ENCODE results near the gene PRIM1.

Gene PRIM1

GRCh38 chr12:56688129-56688845, 63.8 kb downstream of the PRIM1 start, which contains the start of gene PTGES3 (continued):
- TF ChIP-seq, protein P1, sequence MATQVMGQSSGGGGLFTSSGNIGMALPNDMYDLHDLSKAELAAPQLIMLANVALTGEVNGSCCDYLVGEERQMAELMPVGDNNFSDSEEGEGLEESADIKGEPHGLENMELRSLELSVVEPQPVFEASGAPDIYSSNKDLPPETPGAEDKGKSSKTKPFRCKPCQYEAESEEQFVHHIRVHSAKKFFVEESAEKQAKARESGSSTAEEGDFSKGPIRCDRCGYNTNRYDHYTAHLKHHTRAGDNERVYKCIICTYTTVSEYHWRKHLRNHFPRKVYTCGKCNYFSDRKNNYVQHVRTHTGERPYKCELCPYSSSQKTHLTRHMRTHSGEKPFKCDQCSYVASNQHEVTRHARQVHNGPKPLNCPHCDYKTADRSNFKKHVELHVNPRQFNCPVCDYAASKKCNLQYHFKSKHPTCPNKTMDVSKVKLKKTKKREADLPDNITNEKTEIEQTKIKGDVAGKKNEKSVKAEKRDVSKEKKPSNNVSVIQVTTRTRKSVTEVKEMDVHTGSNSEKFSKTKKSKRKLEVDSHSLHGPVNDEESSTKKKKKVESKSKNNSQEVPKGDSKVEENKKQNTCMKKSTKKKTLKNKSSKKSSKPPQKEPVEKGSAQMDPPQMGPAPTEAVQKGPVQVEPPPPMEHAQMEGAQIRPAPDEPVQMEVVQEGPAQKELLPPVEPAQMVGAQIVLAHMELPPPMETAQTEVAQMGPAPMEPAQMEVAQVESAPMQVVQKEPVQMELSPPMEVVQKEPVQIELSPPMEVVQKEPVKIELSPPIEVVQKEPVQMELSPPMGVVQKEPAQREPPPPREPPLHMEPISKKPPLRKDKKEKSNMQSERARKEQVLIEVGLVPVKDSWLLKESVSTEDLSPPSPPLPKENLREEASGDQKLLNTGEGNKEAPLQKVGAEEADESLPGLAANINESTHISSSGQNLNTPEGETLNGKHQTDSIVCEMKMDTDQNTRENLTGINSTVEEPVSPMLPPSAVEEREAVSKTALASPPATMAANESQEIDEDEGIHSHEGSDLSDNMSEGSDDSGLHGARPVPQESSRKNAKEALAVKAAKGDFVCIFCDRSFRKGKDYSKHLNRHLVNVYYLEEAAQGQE (tag by site-specific recombination; IDR thresholded peaks at IDR 0.05) = peak; percentile 86
- TF ChIP-seq GFI1B (tag by site-specific recombination; IDR thresholded peaks at IDR 0.05) (no peak; the same call in 1 of the 2 replicates), PRDM1 (tag by site-specific recombination; IDR thresholded peaks at IDR 0.05) (peak; percentile 88), ZNF132 (tag by site-specific recombination; IDR thresholded peaks at IDR 0.05; ENCODE audit: borderline replicate concordance) (no peak), GLI2 (tag by site-specific recombination; IDR thresholded peaks at IDR 0.05; ENCODE audit: borderline replicate concordance, low read depth) (no peak), ZNF157 (tag by site-specific recombination; IDR thresholded peaks at IDR 0.05) (no peak), ZNF146 (tag by site-specific recombination; IDR thresholded peaks at IDR 0.05) (no peak), ZNF626 (tag by site-specific recombination; IDR thresholded peaks at IDR 0.05) (no peak), PRDM6 (tag by site-specific recombination; IDR thresholded peaks at IDR 0.05) (no peak), ZFP3 (tag by site-specific recombination; IDR thresholded peaks at IDR 0.05; ENCODE audit: low read depth) (no peak), WT1 (tag by site-specific recombination; IDR thresholded peaks at IDR 0.05) (peak; percentile 56; the same call in 1 of the 2 replicates), ZNF585B (tag by site-specific recombination; IDR thresholded peaks at IDR 0.05) (no peak), ZNF292 (tag by site-specific recombination; IDR thresholded peaks at IDR 0.05; ENCODE audit: borderline replicate concordance, low read depth) (no peak), ZNF768 (tag by site-specific recombination; IDR thresholded peaks at IDR 0.05) (no peak), ZFP37 (tag by site-specific recombination; IDR thresholded peaks at IDR 0.05) (peak; percentile 50; the same call in 1 of the 2 replicates), ZXDB (tag by site-specific recombination; IDR thresholded peaks at IDR 0.05) (peak; percentile 90), ZNF518A (tag by site-specific recombination; conservative IDR thresholded peaks at IDR 0.05; ENCODE audit: low read depth) (no peak; the same call in 1 of the 2 replicates), ZNF350 (tag by site-specific recombination; IDR thresholded peaks at IDR 0.05) (no peak), ZNF398 (tag by site-specific recombination; IDR thresholded peaks at IDR 0.05) (peak; percentile 64; the same call in 1 of the 2 replicates), ZNF239 (tag by site-specific recombination; IDR thresholded peaks at IDR 0.05) (no peak), ZNF214 (tag by site-specific recombination; IDR thresholded peaks at IDR 0.05; ENCODE audit: borderline replicate concordance) (no peak), ZNF426 (tag by site-specific recombination; IDR thresholded peaks at IDR 0.05) (no peak), ZNF24 (tag by site-specific recombination; IDR thresholded peaks at IDR 0.05) (no peak; the same call in none of the 2 replicates)
- TF ChIP-seq, protein P2, sequence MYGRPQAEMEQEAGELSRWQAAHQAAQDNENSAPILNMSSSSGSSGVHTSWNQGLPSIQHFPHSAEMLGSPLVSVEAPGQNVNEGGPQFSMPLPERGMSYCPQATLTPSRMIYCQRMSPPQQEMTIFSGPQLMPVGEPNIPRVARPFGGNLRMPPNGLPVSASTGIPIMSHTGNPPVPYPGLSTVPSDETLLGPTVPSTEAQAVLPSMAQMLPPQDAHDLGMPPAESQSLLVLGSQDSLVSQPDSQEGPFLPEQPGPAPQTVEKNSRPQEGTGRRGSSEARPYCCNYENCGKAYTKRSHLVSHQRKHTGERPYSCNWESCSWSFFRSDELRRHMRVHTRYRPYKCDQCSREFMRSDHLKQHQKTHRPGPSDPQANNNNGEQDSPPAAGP (tag by site-specific recombination; IDR thresholded peaks at IDR 0.05) = no peak; the same call in 1 of the 2 replicates
- TF ChIP-seq, protein P3, sequence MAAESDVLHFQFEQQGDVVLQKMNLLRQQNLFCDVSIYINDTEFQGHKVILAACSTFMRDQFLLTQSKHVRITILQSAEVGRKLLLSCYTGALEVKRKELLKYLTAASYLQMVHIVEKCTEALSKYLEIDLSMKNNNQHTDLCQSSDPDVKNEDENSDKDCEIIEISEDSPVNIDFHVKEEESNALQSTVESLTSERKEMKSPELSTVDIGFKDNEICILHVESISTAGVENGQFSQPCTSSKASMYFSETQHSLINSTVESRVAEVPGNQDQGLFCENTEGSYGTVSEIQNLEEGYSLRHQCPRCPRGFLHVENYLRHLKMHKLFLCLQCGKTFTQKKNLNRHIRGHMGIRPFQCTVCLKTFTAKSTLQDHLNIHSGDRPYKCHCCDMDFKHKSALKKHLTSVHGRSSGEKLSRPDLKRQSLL (tag by site-specific recombination; IDR thresholded peaks at IDR 0.05) = peak; percentile 93
